OCI-LY1 (cell line): ENCODE data around the gene ATP8B2.
A peak's percentile ranks its signal among the peaks of the same experiment; 100 is the strongest.

Experiments used
- H2AFZ ChIP-seq: fragments of 200-600 bp; sonication (generic), shearing (Covaris generic); 2 replicates; pipeline ENCODE4 v1.6.0; 2014; ENCODE audit warnings: antibody characterized with exemption, mild to moderate bottlenecking, low read length
- H3F3A ChIP-seq: fragments of 200-600 bp; sonication (generic), shearing (Covaris generic); 2 replicates; pipeline ENCODE4 v1.6.0; 2014; ENCODE audit warnings: mild to moderate bottlenecking, antibody characterized with exemption, low read length, moderate library complexity; ENCODE audit not compliant: insufficient read depth
- H3K27ac ChIP-seq: fragments of 200-600 bp; sonication (generic); 2 replicates; pipeline ENCODE4 v1.5.1; 2014; ENCODE audit warnings: low read length, mixed run types, mild to moderate bottlenecking, low read depth; ENCODE audit not compliant: poor library complexity, severe bottlenecking
- H3K27me3 ChIP-seq: fragments of 200-600 bp; sonication (generic); 2 replicates; pipeline ENCODE4 v1.6.0; 2014; ENCODE audit warnings: antibody characterized with exemption, mild to moderate bottlenecking, low read length, moderate library complexity; ENCODE audit not compliant: insufficient read depth
- H3K36me3 ChIP-seq: fragments of 200-600 bp; sonication (generic); 2 replicates; pipeline ENCODE4 v1.6.1; 2014; ENCODE audit warnings: mild to moderate bottlenecking, antibody characterized with exemption, low read length, moderate library complexity, mixed read lengths; ENCODE audit not compliant: insufficient read depth
- H3K4me1 ChIP-seq: fragments of 200-600 bp; sonication (generic); 2 replicates; pipeline ENCODE4 v1.5.1; 2014; ENCODE audit warnings: mild to moderate bottlenecking, low read length, moderate library complexity; ENCODE audit not compliant: insufficient read depth, severe bottlenecking
- H3K4me2 ChIP-seq: fragments of 200-600 bp; sonication (generic), shearing (Covaris generic); 2 replicates; pipeline ENCODE4 v1.6.1; 2014; ENCODE audit warnings: low read length
- H3K4me3 ChIP-seq: fragments of 200-600 bp; sonication (generic); 2 replicates; pipeline ENCODE4 v1.5.1; 2014; ENCODE audit warnings: low read length, low read depth, mild to moderate bottlenecking, mixed read lengths; ENCODE audit not compliant: poor library complexity, severe bottlenecking
- H3K79me2 ChIP-seq: fragments of 200-600 bp; shearing (Covaris generic); 2 replicates; pipeline ENCODE4 v1.6.1; 2016; ENCODE audit warnings: mixed run types, low read length, mixed read lengths; ENCODE audit not compliant: insufficient read depth
- H3K9ac ChIP-seq: fragments of 200-600 bp; sonication (generic), shearing (Covaris generic); 2 replicates; pipeline ENCODE4 v1.6.1; 2014; ENCODE audit warnings: mild to moderate bottlenecking, low read length, mixed read lengths
- H3K9me2 ChIP-seq: fragments of 200-600 bp; sonication (generic), shearing (Covaris generic); 2 replicates; pipeline ENCODE4 v1.6.1; 2014; ENCODE audit warnings: low read depth, mild to moderate bottlenecking, low read length, mixed read lengths
- H3K9me3 ChIP-seq: fragments of 200-600 bp; shearing (Covaris generic); 2 replicates; pipeline ENCODE4 v1.6.1; 2014; ENCODE audit warnings: low read length, mixed read lengths
- H4K20me1 ChIP-seq: fragments of 200-600 bp; sonication (generic), shearing (Covaris generic); 2 replicates; pipeline ENCODE4 v1.6.0; 2016; ENCODE audit warnings: mild to moderate bottlenecking, low read length; ENCODE audit not compliant: insufficient read depth
- CTCF ChIP-seq: fragments of 200-600 bp; sonication (generic), shearing (Covaris generic); IDR thresholded peaks from 2 replicates; pipeline ENCODE4 v1.5.1; 2017; ENCODE audit warnings: mild to moderate bottlenecking, antibody characterized with exemption, low read length, moderate library complexity, mixed read lengths
- EZH2 ChIP-seq: fragments of 200-600 bp; sonication (generic), shearing (Covaris generic); IDR thresholded peaks from 2 replicates; pipeline ENCODE4 v1.8.0; 2017; ENCODE audit warnings: borderline replicate concordance, mixed run types, mild to moderate bottlenecking, antibody characterized with exemption, low read length, moderate library complexity, mixed read lengths

ATP8B2 gene

GRCh38 chr1:154352245-154352580 is 26.9 kb downstream of the ATP8B2 start:
- Histone ChIP-seq H3K9me3 (no peaks in the 10 kb centered on the region), H2AFZ (no peak overlapping the region), H3K4me1 (no peaks in the 10 kb centered on the region), H3K79me2 (no peaks in the 10 kb centered on the region), H3K4me3 (no peak overlapping the region), H3K9me2 (no peaks in the 10 kb centered on the region), H3K4me2 (no peak overlapping the region), H4K20me1 (no peaks in the 10 kb centered on the region), H3K27ac (no peak overlapping the region), H3F3A (no peaks in the 10 kb centered on the region), H3K36me3 (no peaks in the 10 kb centered on the region), H3K27me3 (no peaks in the 10 kb centered on the region), H3K9ac (no peak overlapping the region)
- TF ChIP-seq CTCF: no peak
- no peak for TF ChIP-seq EZH2

- H3F3A ChIP-seq: no peaks in the 10 kb centered on the region
- H3K79me2 ChIP-seq: no peaks in the 10 kb centered on the region
- H3K27me3 ChIP-seq: no peaks in the 10 kb centered on the region
- H3K36me3 ChIP-seq: no peaks in the 10 kb centered on the region
- H3K9ac ChIP-seq: no peak overlapping the region
- TF ChIP-seq EZH2: no peak
- no peak for TF ChIP-seq CTCF
- H3K4me1 ChIP-seq: no peaks in the 10 kb centered on the region
- no peaks in the 10 kb centered on the region for H3K9me3 ChIP-seq
- H3K27ac ChIP-seq: no peak overlapping the region
- no peaks in the 10 kb centered on the region for H4K20me1 ChIP-seq
- H3K9me2 ChIP-seq: no peaks in the 10 kb centered on the region
- H3K4me2 ChIP-seq: no peak overlapping the region
- no peak overlapping the region for H2AFZ ChIP-seq
- H3K4me3 ChIP-seq: no peak overlapping the region
These were observed 27.5 kb downstream of the ATP8B2 start for GRCh38 chr1:154352581-154353459.

DNA sequence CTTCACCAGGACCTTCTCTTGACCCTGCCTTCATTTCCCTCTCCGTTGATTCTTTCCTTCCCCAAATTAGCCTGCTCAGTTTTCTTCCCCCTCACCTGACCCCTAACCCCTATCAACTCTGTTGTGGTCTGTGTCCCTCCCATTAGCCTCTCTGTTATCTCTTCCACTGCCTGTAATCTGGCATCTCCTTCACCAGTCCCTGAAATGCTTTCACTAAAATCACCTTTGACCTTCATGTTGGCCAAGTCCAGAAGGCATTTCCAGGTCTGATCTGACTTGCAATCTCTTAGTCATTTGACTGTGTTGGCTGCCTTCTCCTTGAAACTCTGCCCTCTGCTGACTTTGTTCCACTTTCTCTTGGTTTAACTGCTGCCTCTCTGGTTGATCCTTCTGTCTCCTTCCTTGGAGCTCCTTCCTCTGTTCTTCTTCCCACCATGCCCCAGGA is 28.2 kb downstream of the ATP8B2 start:
- TF ChIP-seq CTCF: peak; percentile 34; the same call in 1 of the 2 replicates
- TF ChIP-seq EZH2: no peak
- Histone ChIP-seq H3K27me3 (no peaks in the 10 kb centered on the region), H3K4me2 (no peak overlapping the region), H3K79me2 (no peaks in the 10 kb centered on the region), H3K27ac (no peak overlapping the region), H3K4me1 (no peaks in the 10 kb centered on the region), H2AFZ (no peak overlapping the region), H4K20me1 (no peaks in the 10 kb centered on the region), H3F3A (no peaks in the 10 kb centered on the region), H3K9ac (no peak overlapping the region), H3K9me2 (no peaks in the 10 kb centered on the region), H3K36me3 (no peaks in the 10 kb centered on the region), H3K4me3 (no peak overlapping the region), H3K9me3 (no peaks in the 10 kb centered on the region)
